Measurements from ENCODE around the gene KXD1.
"Not testable (repeated sequence)": the region's sequence is repeated elsewhere in the genome, so short reads cannot be mapped to it uniquely, and the experiment has no call there.

KXD1 gene

DNA sequence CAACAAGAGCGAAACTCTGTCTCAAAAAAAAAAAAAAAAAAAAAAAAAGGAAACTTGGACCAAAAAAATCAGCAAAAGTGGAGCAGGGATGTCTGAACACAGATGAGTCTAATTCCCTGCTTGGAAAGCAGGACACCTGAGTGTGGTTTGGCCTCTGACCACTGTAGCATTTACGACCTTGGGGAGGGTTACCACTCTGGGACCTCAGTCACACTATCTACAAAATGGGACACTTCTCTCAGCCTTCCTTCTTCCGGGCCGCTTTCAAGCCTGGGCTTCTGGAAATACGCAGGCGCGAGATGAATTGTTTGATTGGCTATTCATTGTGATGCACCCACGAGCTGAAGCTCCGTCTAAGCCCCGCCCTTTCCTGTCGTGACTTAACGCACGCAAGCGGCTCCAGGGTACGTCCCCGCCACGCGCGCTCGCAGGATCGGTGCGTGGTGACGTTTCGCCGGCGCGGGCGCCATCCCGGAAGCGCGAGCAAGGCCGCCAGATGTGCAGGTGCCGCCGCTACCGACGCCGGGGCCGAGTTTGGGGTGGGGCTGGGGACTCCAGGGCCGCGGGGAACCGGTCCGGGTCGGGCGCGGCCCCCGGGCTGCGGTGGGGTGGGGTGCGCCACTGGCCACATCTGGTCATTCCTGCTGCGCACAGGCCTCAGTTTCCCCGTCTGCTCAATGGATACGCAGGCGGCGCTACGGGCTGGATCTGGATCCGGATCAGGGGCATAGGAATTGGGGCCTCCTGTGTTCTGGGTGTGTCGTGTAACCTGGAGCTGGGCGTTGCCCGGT is at the start of gene KXD1:
Gene KXD1 (plus strand): TSS at position 460 of the 791 bp plus-strand sequence. CDS start 4,187 bp downstream, outside the sequence.
- DNase-seq, result peak; percentile 99

- DNase-seq, result no peak
Observed at GRCh38 chr19:18508585-18508984, 49.1 kb upstream of the KXD1 start.

DNA sequence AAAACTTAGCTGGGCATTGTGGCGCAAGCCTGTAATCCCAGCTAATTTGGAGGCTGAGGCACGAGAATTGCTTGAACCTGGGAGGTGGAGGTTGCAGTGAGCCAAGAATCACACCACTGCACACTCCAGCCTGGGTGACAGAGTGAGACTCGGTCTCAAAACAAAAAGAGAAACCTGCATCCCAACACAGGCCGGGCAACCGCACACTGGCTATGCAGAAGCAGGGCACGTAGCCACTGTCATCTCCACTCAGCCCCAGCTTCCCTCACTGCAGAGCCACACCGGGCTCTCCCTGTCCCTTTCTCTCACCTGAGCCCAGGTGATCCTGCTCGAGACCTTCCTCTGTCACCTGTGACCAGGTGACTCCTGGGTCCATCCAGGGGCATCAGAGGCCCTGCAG is 47.5 kb upstream of the KXD1 start:
- no peak for DNase-seq

- no peak for DNase-seq
Observed at GRCh38 chr19:18513868-18514267, 43.8 kb upstream of the KXD1 start.

GRCh38 chr19:18514800-18515682 is 42.6 kb upstream of the KXD1 start:
- DNase-seq, result peak; percentile 71

DNA sequence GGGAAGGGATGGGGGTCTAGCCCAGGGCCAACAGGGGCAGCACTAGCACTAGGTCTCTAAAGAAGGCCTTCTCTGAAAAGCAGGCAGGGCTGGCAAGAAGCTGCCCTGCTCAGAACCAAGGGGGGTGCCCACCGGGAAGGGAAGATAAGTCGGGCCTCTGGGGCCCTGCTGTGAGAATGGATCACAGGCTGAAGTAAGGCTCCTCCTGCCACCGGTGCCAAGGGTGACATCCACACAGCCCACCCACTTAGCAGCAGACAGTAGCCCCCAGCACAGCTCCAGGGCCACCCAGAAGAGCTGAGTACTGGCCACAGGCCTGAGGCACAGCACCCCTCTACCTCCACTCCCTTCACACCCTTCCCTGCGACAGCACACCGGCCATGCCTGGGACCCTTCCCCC is 41.7 kb upstream of the KXD1 start:
- DNase-seq, result no peak

DNA sequence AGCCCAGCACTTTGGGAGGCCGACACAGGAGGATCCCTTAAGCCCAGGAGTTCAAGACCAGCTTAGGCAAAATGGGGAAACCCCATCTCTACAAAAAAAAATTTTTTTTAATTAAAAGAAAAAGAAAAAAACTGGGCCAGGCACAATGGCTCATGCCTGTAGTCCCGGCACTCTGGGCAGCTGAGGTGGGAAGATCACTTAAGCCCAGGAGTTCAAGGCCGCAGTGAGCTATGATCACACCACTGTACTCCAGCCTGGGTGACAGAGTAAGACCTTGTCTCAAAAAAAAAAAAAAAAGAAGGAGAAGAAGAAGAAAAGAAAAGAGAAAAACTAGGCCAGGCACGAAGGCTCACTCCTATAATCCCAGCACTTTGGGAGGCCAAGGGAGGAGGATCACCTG is 40.1 kb upstream of the KXD1 start:
- no peak for DNase-seq

- no peak for DNase-seq
Observed at GRCh38 chr19:18518639-18519038, 39.0 kb upstream of the KXD1 start.

DNA sequence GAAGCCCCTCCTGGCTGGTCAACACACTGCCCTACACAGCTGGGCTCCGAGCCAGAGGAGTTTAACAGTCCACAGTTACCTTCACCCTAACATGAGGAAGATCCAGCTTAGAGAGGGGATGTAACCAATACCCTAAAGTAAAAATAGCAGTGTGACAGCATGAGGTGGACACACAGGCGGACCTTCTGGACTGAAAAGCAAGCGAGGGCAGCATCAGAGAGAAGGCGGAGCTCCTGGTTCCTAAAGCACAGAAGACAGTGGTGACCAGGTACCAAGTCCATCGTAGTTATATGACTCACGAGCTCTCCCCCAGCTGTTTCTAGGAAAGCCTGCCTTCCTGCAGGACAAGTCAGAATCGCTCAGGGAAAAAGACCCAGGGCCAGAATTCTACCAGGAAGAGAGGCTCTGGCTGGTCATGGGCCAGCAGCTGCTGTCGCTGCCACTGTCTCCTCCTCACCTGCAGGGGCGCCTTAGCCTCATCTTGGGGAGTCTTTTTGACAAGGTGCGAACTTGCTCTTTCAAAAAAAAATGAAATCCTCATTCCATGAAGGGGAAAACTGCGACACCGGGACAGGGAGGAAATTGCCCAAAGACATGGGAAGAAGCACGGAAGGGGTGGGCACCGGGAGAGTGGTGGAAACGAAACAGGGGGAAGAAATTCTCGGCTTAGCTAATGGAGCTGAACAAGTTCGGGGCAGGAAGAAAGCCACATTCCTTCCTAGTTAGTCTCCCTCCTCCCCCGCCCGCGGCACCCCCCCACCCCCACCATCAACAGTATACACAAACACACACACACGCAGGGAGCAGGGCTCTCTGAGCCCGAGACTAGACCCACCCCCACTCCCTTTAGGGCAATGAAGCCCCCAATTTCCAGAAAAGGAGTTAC is 37.5 kb upstream of the KXD1 start:
- peak; percentile 86 for DNase-seq

DNA sequence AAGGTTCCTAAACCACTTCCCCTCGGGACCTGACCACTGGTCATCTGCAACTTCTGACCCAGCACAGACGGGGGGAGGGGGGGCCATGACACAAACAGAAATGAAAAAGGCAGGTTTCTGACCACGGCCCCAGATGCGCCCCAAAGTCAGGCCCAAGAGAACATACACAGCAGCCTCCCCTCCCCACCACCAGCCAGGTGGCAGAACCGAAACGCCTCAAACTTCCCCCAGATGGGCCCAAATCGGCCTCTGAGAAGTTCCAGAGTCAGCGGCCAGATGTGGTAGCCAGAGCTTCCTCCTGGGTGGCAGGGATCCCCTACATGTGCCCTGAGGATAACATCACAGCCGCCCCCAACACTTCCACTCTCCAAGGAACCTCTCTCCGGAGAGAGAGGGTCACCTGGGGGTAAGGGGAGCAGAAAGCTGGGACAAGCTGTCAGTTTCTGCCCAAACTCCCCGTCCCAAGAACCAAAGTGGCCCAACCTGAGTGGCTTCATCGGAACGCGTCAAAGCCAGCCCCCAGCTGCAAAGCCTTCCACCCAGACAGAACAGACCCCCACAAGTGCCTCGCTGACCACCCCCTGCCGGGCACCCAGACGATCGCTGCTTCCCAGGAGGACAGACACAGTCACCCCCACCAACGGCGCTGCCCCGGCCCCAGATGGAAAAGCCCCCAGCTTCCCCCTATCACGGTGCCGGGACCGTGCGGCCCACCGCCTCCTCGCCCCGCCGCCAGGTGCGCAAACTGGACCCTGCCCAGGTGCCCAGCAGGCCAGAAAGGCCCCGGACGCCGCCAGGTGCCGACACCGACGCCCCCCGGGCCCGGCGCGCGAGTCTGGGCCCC is 36.6 kb upstream of the KXD1 start:
- DNase-seq, result peak; percentile 75

DNA sequence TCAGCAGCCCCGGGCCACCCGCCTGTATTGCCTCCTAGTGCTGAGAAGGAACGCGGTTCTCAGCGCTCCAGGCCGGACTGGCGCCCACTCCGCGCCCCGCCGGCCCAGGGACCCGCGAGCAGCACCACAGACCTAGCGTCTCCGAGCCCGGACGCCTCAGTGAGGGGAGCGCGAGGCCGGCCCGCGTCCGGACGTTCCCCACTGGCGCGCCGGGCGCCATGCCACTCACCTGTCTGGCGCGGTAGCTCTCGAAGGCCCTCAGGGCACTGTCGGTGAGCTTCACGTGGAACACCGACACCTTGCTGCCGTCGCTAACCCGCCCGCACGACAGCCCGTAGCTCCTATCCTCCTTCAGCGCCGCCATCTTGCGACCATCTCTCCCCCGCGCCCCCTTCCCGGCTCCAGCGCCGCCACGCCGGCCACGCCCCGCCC is 36.0 kb upstream of the KXD1 start, which contains the start of gene ELL:
Gene ELL (minus strand): TSS at position 379 of the 432 bp plus-strand sequence. CDS start 15 bp downstream, at position 364.
- DNase-seq, result no peak

DNA sequence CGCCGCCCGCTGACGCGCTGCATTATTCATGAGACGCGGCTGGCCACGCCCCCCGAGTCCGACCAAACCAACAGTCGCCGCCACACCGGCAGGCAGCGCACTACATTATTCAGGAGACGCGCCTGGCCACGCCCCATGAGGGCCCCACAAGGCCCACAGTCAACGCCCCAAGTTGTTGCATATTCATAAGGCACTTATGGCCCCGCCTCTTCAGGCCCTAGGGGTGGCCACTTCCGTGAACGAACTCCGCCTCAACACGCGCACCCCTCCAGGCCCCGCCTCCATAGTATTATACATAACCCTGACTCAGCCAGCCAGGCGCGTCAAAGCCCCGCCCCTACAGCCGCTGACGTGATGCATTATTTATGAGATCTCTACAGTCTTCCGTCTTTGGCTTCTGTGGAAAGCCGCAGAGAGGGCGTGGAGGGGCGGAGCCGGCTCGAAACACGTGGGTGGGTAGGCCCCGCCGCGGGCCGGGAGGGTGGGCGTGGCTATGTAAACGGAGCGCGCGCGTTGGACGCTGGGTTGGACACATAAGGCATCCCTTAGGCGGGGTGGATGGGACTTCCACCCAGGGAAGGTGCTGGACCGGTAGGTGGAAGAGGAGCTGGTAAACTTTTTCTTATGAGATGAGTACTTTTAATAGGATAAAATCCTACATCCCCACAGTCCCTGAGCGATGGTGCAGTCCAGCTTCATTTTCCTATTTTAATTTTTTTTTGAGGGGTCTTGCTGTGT is 35.4 kb upstream of the KXD1 start:
- DNase-seq, result peak; percentile 100

DNA sequence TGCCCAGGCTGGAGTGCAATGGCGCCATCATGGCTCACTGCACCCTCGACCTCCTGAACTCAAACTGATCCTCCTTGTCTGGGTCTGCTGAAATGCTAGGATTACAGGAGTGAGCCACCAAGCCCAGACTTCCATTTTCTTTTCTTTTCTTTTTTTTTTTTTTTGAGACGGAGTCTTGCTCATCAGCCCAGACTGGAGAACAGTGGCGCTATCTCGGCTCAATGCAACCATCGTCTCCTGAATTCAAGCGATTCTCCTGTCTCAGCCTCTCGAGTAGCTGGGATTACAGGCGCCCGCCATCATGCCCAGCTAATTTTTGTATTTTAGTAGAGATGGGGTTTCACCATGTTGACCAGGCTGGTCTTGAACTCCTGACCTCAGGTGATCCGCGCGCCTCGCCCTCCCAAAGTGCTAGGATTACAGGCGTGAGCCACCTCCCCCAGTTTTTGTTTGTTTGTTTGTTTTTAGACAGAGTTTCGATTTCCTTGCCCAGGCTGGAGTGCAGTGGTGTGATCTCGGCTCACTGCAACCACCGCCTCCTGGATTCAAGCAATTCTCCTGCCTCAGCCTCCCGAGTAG is 34.7 kb upstream of the KXD1 start:
- not testable (repeated sequence) for DNase-seq

- DNase-seq, result no peak
Observed at GRCh38 chr19:18523841-18524240, 33.8 kb upstream of the KXD1 start.

GRCh38 chr19:18526316-18526715 is 31.4 kb upstream of the KXD1 start:
- DNase-seq, result no peak

- no peak for DNase-seq
Observed at GRCh38 chr19:18529782-18530181, 27.9 kb upstream of the KXD1 start.

- DNase-seq, result no peak
Observed at GRCh38 chr19:18531485-18531884, 26.2 kb upstream of the KXD1 start.

DNA sequence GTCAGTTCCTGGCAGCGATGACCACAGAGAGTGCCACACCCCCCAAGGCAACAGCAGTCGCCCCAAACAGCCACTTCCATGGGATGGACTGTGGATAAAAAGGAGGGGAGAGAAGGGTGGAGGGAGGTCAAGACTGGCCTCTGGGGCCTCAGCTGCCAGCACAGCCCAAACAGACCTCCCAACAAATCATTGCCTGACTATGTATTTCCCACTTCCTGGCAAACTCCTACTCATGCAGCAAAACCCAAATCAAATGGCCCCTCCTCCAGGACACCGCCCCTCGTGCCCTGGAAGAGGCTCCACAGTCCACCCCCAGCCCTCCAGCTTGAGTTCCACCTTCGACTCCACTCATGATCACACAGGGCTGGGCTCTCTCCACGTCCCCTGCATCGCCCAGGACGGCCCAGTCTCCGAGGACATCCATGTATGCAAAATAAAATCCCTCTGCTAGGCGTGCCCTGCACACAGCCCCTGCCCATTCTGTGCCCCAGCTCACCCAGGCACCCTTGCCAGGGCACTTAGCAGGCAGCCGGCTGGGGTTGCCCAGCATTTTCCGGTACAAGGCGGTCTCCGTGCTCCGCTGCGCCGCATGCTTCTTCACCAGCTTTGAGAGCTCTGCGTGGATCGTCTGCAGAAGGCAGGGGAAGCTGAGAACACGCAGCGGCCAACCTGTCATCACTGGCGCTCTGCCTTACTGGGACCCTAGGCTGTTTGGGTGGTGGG is 25.3 kb upstream of the KXD1 start:
- no peak for DNase-seq

DNA sequence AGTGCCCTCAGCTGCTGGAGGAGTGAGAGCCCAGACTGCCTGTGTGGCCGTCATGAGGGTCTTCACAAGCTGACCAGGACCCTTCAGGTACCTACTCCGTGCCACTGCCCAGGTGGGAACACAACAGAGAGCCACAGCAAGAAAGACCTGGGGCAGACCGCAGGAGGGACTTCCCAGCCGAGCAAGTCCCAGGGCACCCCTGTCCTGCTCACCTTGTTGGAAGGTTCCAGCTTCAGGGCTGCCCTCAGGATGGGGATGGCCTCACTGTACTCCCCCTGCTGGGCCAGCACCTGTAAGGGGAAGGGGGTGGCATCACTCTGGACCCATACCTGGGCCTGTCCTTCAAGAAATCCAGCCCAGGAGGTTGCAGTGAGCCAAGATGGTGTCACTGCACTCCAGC is 24.6 kb upstream of the KXD1 start:
- no peak for DNase-seq

DNA sequence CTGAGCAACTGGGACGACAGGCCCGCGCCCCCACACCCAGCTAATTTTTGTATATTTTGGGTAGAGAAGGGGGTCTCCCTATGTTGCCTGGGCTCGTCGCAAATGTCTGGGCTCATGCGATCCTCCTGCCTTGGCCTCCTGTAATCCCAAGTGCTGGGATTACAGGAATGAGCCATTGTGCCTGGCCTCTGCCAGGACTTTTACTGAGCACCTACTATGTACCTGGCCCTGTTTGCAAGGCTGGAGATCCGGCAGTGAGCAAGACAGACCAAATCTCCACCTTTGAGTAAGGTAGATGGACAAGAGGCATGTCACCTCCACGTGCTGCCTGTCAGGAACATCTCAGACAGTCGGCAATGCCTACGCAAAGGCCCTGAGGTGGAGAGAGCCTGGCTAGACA is 21.2 kb upstream of the KXD1 start:
- DNase-seq, result no peak
